C4-2B (cell line): ENCODE results near the gene SLC9A9.
"Not testable (repeated sequence)": the region's sequence is repeated elsewhere in the genome, so short reads cannot be mapped to it uniquely, and the experiment has no call there.

Experiments
- CTCF ChIP-seq: fragments of 450-650 bp; conservative IDR thresholded peaks from 2 replicates; pipeline ENCODE4 v1.5.1; 2017; ENCODE audit warnings: mild to moderate bottlenecking
- ZFX ChIP-seq: fragments of 450-650 bp; IDR thresholded peaks from 2 replicates; pipeline ENCODE4 v1.6.1; 2017

GRCh38 chr3:143431298-143431697 is 417.0 kb downstream of the SLC9A9 start:
- TF ChIP-seq CTCF, ZFX: not testable (repeated sequence)
